ENCODE measurements around the gene RNF157. TPM values are rescaled to one million over a fixed set of nuclear protein-coding genes. Genes with fewer than 3 reads are reported as not detected.

The RNF157 gene
- total RNA-seq, 4 donors from 2014 or later, result 0.85 to 3.4 (median 1.3) TPM

GRCh38 chr17:76121932-76122430, 118.3 kb downstream of the RNF157 start:
- Histone ChIP-seq H3K4me1 (peaks cover 10% of the 10 kb centered on the region), H3K36me3 (no peaks in the 10 kb centered on the region), H3K4me3 (peak overlapping the region; percentile 43), H3K27me3 (no peaks in the 10 kb centered on the region), H3K27ac (no peak overlapping the region), H3K9me3 (no peaks in the 10 kb centered on the region)
- WGBS, result 75% methylated on average over 5 of the region's 42 CpGs
- no peak for TF ChIP-seq POLR2A (IDR thresholded peaks at IDR 0.05)
- no peak for TF ChIP-seq EP300 (IDR thresholded peaks at IDR 0.05)
- TF ChIP-seq POLR2AphosphoS5 (IDR thresholded peaks at IDR 0.05), result no peak
- no peak for TF ChIP-seq CTCF (IDR thresholded peaks at IDR 0.05)
- no peak for DNase-seq (ENCODE audit: low spot score in 2 of 2)

- Histone ChIP-seq H3K36me3 (no peaks in the 10 kb centered on the region), H3K4me1 (peaks cover 10% of the 10 kb centered on the region), H3K27ac (no peak overlapping the region), H3K4me3 (no peak overlapping the region), H3K9me3 (no peaks in the 10 kb centered on the region), H3K27me3 (no peaks in the 10 kb centered on the region)
- DNase-seq (ENCODE audit: low spot score in 2 of 2), result no peak
- 91% methylated on average over 5 of the region's 5 CpGs for WGBS
- TF ChIP-seq POLR2AphosphoS5 (IDR thresholded peaks at IDR 0.05) (no peak), EP300 (IDR thresholded peaks at IDR 0.05) (no peak), CTCF (IDR thresholded peaks at IDR 0.05) (no peak), POLR2A (IDR thresholded peaks at IDR 0.05) (no peak)
Observed at GRCh38 chr17:76120658-76121008, 119.7 kb downstream of the RNF157 start.

- Histone ChIP-seq H3K4me1 (peaks cover 10% of the 10 kb centered on the region), H3K27ac (no peak overlapping the region), H3K9me3 (no peaks in the 10 kb centered on the region), H3K27me3 (no peaks in the 10 kb centered on the region), H3K4me3 (no peak overlapping the region), H3K36me3 (no peaks in the 10 kb centered on the region)
- no peak for TF ChIP-seq POLR2A (IDR thresholded peaks at IDR 0.05)
- TF ChIP-seq EP300 (IDR thresholded peaks at IDR 0.05), result no peak
- TF ChIP-seq CTCF (IDR thresholded peaks at IDR 0.05), result no peak
- TF ChIP-seq POLR2AphosphoS5 (IDR thresholded peaks at IDR 0.05), result no peak
- WGBS, result 86% methylated on average over 19 of the region's 19 CpGs
- DNase-seq (ENCODE audit: low spot score in 2 of 2), result no peak
Observed at GRCh38 chr17:76119409-76120371, 120.6 kb downstream of the RNF157 start.

GRCh38 chr17:76115138-76115754, 125.0 kb downstream of the RNF157 start:
- H3K4me3 ChIP-seq, result no peak overlapping the region
- no peak for DNase-seq (ENCODE audit: low spot score in 2 of 2)
- no peaks in the 10 kb centered on the region for H3K27me3 ChIP-seq
- no peaks in the 10 kb centered on the region for H3K9me3 ChIP-seq
- no peaks in the 10 kb centered on the region for H3K4me1 ChIP-seq
- no peak overlapping the region for H3K27ac ChIP-seq
- 87% methylated on average over 7 of the region's 7 CpGs for WGBS
- TF ChIP-seq POLR2A (IDR thresholded peaks at IDR 0.05), result no peak
- no peak for TF ChIP-seq CTCF (IDR thresholded peaks at IDR 0.05)
- TF ChIP-seq EP300 (IDR thresholded peaks at IDR 0.05), result no peak
- TF ChIP-seq POLR2AphosphoS5 (IDR thresholded peaks at IDR 0.05), result no peak
- no peaks in the 10 kb centered on the region for H3K36me3 ChIP-seq

- no peaks in the 10 kb centered on the region for H3K27me3 ChIP-seq
- TF ChIP-seq EP300 (IDR thresholded peaks at IDR 0.05) (no peak), CTCF (IDR thresholded peaks at IDR 0.05) (no peak), POLR2AphosphoS5 (IDR thresholded peaks at IDR 0.05) (no peak), POLR2A (IDR thresholded peaks at IDR 0.05) (no peak)
- H3K36me3 ChIP-seq, result no peaks in the 10 kb centered on the region
- 73% methylated on average over 2 of the region's 2 CpGs for WGBS
- no peaks in the 10 kb centered on the region for H3K9me3 ChIP-seq
- no peak overlapping the region for H3K4me3 ChIP-seq
- H3K27ac ChIP-seq, result no peak overlapping the region
- DNase-seq (ENCODE audit: low spot score in 2 of 2), result no peak
- no peaks in the 10 kb centered on the region for H3K4me1 ChIP-seq
Observed at GRCh38 chr17:76111956-76112355, 128.3 kb downstream of the RNF157 start.
